TTC549 (cell line): ENCODE data around the gene CTNNA1.
"Not testable (repeated sequence)": the region's sequence is repeated elsewhere in the genome, so short reads cannot be mapped to it uniquely, and the experiment has no call there.

Source experiments
- FAIRE-seq: peaks from 2 replicates; lab custom pipeline; 2012; peaks lifted over from hg19 to GRCh38; lab: Jason Lieb, UNC

Gene CTNNA1

DNA sequence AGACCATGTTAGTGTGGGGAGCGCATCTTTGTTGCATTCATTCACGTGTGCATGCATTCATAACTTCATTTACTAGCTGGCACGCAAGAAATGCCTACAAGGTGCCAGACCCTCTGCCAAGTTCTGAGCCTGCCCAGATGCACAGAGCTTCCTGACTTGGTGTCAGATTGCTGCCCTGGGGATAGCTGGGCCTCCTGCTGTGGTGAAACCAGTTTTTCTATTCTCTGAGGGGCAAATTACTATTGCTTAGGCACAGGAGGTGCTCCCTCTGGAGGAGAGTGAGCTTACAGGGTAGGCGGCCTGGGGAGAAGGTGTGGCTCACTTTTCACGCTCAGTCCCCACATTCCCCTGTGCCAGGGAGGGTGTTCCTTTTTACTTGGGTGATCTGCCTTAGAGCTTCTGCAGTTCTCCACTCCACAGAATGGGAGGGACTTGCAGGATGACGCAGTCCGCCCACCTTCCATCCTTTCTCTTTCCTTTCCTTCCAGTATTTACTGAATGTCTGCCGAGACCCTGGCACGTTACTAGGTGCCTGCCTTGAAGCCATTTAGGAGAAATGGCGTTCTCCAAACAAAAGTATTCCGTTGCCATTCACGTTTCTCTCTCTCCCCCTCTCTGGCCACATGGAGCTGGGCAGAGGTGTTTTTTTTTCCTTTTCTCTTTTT lies 27.9 kb upstream of the CTNNA1 start:
- FAIRE-seq, result no peak

DNA sequence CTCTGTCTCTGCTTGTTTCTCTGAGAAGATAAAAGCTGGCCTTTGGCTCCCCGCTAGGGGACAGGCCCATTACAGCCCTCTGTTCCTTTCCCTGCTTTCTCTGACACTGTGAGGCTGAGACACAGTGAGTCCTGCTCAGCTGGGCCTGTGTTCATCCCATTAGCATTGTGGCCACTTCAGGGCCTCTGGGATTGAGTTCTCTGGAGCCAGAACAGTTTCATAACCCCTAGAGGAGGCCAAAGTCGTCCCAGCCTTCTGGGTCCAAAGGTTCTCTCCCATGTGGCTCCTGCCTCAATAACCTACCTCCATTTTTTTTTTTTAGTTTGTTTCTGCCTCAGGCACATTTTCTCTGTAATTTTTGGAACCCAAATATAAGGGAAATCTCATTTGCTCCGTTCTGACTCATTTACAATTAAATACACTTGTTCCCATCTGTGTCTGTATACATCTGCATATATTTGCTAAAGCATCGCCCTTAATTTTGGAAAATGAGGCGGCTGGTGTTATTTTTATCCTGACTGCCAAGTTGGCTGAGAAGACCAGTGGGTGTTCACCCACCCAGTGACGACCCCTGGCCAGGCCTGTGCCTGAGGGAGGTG lies 27.3 kb upstream of the CTNNA1 start:
- no peak for FAIRE-seq

DNA sequence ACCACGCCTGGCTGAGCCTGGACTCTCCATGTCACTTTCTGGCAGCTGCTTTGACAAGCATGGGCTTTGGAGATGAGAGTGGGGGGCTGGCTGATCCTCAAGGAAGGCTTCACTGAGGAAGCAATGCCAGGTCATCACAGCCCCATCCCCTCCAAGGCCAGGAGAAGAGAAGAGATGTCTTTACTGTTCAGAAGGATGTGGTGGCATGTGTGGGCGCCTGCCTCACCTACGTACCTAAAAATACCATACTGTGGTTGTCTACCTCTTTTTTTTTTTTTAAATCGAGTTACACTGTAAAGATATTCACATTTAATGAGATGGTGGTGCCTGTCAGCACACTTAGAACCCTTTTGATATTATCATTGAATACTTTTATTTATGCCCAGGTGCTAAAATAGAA lies 26.4 kb upstream of the CTNNA1 start:
- no peak for FAIRE-seq

DNA sequence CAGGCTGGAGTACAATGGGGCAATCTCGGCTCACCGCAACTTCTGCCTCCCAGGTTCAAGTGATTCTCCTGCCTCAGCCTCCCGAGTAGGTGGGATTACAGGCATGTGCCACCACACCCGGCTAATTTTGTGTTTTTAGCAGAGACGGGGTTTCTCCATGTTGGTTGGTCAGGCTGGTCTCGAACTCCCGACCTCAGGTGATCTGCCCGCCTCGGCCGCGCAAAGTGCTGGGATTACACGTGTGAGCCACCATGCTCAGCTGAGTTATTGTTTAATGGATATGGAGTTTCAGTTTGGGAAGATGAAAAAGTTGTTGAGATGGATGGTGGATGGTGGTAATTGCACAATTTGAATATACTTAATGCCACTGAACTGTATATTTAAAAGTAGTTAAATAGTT lies 22.7 kb upstream of the CTNNA1 start:
- not testable (repeated sequence) for FAIRE-seq

DNA sequence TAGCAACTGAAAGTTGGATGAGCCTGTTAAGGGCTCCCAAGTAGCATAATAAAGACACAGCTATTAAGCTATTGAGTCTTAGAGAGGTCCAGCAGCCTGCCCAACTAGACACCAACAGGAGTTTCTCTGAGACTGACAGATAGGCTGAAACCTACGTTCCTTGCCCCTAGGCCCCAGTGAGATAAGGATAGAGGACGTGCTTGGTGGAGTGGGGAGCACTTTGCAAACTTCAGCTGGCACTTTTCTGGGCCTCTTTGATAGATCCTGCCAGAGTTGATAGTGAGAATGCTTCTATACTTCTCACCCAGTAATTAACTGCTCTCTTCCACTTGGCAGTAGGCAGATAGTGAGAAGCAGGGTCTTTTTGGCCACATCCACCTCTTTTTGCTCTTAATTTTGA lies 20.8 kb upstream of the CTNNA1 start:
- FAIRE-seq, result no peak

DNA sequence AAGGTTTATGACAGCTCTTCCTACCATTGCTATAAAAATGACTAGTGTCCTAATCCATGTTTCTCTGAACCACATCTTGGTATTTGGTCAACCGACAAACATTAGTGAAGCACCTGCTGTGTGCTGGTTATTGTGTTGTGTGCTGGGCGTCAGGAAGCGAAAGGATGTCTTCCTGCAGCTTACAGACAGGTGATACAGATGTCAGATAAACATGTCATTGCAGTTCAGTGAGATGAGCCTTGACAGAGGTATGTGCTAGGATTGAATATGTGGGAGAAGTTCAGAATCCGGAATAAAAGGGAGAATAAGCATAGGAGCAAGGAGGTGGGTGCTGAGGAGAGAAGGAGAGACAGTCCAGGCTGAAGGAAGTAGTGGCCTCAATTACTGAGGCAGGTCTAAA lies 20.3 kb upstream of the CTNNA1 start:
- no peak for FAIRE-seq

DNA sequence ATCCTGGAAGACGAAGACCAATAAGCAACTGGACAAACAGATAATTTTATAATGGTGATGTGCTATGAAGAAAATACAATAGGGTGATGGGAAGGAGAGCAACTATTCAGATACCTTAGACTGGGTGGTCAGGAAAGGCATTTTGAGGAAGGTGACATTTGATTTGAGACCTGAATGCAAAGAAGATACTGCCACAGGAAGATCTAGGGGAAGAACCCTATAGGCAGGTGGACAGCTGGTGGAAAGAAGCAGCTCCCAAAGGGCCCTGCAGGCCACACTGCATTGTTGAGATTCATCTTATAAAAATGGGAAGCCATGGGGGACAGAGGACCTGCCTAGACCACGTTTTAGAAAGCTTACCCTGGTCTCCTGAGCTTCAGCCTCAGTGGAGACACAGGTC lies 19.7 kb upstream of the CTNNA1 start:
- no peak for FAIRE-seq

DNA sequence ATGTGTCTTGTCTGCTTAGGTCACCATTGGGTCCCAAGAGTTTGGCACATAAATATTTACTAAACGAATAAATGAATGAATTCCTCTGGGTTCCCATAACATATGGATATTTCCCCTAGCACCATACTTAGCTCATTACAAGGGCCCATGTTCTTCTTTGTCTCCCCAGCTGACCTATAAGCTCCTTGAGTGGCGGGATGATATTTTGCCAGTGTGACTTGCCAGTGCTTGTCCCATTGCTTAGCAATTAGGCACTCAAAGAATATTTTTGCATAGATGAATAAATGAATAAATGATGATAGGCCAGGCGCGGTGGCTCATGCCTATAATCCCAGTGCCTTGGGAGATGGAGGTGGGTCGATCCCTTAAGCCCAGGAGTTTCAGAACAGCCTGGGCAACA lies 16.9 kb upstream of the CTNNA1 start:
- no peak for FAIRE-seq

DNA sequence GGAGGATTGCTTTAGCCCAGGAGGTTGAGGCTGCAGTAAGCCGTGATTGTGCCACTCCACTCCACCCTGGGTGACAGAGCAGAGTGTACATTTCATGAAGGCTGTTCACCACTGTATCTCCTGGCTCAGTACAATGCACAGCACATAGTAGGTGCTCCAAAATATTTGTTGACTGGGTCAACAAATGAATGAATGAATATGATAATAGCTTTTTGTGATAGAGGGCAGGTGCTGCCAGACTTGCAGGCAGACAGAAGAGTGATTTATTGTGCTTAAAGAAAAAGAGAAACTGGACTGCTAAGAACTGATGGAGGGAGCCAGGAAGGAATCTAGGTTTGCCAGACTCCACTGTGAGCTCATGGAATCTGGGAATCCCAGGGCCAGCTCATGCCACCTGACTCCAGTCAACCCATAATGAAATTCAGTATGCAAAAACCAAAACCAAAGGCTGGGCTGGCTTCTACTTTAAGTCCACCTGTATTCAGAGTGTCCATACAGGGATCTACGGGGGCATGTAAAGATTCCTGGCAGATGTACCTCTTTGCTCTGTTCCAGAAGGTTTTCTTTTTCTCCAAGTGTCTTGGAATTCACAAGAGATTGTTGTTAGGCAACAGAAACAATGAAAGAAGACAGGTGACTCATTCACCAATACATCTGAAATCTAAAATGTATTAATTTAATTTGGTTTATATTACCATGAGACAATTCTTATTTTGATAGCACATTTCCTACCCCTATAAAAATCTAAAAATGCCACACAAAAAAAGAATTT lies 15.5 kb upstream of the CTNNA1 start:
- no peak for FAIRE-seq

DNA sequence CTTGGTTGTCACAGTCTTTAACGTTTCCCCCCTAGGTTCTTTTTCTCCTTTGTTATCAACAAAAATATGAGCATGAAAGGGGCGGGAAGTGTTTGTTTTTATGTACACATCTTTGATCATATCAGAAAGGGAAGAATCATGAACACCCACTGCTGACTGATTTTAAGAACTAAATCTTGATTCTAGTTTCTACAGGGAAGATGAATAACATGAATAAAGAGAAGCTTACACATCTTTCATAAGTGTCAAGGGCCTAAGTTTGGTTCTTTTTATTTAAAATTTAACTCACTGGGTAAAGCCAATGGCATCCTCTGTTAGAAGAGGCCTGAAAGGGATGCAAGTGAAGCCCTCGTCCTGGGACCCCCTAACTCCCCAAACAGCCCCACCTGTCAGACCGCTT lies 14.8 kb upstream of the CTNNA1 start:
- FAIRE-seq, result no peak

DNA sequence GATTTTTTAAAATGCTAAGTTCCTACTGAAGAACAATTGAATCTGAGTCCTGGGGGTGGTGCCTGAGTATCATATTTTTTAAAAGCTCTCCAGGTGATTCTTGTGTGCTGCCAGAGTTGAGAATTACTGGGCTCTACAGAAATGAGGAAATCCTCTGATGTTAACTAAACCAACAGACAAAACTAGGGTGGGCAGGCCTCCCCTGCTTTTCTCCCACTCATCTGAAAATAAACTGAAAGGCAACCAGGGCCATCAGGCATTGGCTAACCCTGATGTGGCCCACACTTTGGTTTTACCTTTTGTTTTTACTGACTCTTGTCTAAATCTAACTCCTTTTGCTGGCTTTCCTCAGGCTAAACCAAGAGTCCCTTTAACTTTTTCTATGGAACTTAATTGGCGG lies 13.3 kb upstream of the CTNNA1 start:
- no peak for FAIRE-seq

DNA sequence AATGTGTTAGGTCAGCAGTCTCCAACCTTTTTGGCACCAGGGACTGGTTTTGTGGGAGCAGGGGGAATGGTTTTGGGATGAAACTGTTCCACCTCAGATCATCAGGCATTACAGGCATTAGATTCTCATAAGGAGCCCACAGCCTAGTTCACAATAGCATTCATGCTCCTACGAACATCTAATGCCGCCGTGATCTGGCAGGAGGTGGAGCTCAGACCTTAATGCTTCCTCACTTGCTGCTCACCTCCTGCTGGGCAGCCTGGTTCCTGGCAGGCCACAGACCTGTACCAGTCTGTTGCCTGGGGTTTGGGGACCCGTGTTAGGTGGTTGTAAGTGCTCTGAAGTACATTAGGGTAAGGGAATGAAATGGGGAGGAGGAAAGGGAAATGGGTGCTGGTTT lies 9.7 kb upstream of the CTNNA1 start:
- no peak for FAIRE-seq

DNA sequence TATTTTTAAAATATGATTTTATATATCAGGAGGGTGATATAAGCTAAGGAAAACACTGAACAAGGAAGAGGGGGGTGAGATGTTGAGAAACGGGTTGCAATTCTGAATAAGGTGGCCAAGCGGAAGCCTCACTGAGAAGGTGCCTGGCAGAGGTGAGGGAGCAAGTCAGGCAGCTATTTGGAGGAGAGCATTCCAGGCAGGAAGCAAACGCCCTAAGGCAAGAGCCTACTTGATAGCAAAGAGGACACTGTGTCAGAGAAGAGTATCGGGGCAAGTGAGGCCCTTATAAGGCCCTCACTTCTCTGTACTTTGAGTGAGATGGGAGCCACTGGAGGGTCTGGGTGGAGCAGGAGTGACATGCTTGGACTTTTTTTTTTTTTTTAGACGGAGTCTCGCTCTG lies 8.0 kb upstream of the CTNNA1 start:
- no peak for FAIRE-seq

DNA sequence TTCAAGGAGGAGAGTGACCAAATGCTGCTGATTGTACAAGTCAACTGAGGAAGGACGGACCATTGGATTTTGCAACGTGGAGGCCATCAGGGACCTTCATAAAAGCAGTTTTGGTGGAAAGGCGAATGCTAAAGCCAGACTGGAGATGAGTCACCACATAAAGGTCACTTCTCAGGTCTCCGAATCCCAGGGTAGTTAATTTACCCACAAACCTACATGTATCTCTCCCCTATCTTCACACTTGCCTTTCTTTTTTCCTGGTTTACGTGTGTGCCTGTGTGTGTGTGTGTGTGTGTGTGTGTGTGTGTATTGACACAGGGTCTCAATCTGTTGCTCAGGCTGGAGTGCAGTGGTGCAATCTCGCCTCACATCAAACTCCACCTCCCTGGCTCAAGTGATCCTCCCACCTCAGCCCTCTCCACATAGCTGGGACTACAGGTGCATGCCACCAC lies 4.6 kb upstream of the CTNNA1 start:
- FAIRE-seq, result no peak

DNA sequence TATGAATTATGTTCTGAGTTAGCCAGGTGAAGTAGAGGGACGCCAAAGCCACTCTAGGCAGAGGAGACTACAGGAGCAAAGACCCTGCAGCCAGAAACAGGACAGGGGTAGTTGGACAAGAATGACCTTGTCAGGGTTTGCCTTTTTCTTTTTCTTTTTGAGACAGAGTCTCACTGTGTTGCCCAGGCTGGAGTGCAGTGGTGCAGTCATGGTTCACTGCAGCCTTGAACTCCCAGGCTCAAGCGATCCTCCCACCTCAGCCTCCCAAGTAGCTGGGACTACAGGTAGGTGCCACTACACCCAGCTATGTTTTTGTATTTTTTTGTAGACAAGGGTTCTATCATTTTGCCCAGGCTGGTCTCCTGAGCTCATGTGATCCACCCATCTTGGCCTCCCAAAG lies 1.9 kb upstream of the CTNNA1 start:
- FAIRE-seq, result not testable (repeated sequence)

DNA sequence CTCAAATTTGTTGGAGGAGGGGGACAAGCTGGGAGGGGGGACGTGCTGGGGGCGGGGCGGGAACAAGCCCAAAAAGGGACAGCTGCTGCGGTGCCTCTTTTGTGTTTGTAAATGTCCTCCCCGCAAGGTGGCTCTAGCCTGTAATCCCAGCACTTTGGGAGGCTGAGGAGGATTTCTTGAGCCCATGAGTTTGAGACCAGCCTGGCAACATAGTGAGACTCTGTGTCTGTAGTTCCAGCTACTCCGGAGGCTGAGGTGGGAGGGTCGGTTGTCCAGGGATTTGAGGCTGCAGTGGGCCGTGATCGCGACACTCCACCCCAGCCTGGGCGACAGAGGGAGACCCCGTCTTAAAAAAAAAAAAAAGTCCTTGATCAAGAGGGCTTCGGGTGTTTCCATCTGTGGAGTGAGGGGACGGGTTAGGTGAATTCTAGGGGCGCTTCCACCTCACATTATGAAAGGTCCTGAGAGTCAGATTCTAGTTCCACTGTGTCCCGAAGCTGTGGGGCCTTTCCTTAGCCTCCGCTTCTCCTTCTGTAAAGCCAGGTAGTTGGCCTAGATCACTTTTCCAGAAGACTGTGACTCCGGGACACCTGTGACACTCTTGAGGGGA lies 779 bp upstream of the CTNNA1 start:
- no peak for FAIRE-seq

DNA sequence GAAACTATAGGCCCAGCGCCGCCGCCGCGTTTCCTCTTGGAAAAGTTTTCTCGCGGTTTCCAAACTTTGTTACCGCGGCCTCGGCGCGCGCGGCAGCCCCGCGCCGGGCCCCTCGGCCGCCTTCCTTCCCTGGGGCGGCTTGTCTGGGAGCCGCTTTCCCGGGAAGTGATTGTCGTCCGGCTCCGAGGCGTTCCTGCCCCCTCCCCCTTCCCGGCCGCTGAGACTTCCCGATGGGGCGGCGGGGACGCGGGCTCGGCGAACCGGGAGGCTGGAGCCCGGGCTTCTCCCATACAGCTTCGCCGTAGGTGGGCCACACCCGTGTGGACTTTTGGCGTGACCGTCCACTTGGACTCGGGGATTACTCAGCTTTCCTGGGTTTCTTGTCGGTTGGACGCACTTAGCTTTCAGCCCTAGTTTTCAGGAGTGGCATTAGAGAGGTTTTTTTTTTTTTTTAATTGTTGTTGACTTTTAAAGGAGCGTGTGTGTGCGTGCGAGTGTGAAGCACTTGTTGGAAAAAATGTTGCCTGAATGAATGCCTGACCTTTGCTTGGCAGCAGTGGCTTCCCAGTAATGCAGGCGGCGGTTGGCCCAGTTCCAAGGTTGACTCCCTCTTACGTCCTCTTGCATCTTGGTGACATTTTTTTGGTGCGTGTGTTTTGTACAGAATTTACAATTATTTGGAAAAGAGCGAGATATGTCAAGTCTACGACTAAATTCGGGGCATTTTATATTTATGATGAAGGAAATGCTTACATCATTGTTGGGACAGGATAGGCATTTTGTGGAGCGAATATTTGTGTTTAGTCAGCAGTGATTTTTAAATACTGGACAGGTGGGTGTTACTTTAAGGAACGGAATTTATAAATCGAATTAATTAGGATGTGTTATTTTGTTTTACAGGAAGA lies 821 bp downstream of the CTNNA1 start:
- FAIRE-seq, result no peak

DNA sequence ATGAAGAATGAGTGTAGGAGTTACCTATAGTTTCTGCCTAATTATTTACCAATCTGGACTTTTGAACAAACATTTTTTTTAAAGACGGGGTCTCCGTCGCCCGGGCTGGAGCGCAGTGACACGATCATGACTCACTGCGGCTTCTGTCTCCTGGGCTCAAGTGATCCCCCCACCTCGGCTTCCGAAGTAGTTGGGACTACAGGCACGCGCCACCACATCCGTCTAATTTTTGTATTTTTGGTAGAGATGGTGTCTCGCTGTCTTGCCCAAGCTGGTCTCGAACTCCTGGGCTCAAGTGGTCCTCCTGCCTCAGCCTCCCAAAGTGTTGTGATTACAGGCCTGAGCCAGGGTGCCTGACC lies 1.5 kb downstream of the CTNNA1 start:
- FAIRE-seq, result no peak

DNA sequence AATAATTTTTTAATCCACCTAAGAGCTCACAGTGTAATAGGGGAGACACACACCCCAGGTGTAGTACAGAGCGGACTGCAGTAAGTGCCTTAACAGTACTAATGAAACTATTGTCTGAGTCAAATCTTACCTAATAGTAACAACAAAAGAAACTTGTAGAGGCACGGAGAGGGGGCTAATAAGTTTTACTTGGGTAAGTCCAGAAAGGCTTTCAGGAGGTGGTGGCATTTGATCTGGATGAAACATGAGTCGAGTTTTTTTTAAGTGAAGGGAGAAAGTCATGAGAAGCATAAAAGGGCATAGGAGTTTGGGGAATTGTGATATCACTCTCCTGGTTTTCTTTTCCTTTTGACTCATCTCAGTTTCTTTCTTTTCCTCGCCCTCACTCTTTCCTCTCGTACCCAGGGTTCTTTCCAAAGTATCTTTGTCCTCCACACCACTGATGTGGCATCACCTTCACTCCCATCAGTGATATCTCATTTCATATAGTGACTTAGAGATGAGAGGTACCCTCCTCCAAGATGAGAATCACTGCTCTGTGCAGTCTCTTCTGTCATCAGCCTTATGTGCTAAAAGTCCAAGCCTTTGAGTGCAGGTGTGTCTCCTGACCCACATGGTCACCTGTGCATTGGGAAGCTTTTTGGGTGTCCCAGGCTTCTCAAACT lies 2.0 kb downstream of the CTNNA1 start:
- no peak for FAIRE-seq

DNA sequence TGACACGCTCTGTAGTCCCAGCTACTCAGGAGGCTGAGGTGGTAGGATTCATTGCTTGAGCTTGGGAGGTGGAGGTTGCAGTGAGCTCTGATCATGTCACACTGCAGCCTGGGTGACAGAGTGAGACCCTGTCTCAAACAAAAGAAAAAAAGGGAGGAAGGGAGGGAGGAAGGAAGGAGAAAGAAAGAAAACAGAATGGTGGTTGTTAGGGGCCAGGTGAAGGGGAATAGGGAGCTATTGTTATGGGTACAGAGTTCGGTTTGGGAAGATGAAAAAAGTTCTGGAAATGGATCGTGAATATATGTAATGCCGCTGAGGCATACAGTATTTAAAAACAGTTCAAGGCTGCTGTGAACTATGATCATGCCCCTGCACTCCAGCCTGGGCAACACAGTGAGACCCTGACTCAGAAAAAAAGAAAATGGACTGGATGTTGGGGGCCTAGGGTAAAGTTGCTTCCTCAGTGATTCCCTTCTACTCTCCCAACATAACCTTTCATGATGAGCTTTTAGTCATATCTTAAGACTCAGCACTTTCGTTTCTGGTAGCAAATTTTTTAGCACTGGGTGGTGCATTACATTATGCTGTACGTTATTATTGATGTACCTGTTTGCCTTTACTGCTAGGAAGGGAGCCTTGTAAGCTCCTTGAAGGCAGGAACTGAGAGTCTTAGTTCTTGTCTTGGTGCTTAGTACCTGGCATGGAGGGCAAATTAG lies 4.0 kb downstream of the CTNNA1 start:
- FAIRE-seq, result no peak
